GM18511 (cell line): ENCODE data around the gene ADARB2.
"Not testable (repeated sequence)": the region's sequence is repeated elsewhere in the genome, so short reads cannot be mapped to it uniquely, and the experiment has no call there.

Source experiments
- ATAC-seq: cut with Tn5 transposase; IDR thresholded peaks from one replicate; pipeline ENCODE4 v1.9.1; 2021; ENCODE audit warnings: mild to moderate bottlenecking, moderate library complexity; ENCODE audit not compliant: unreplicated experiment

The ADARB2 gene

GRCh38 chr10:1474376-1475097 is 262.8 kb downstream of the ADARB2 start:
- no peak for ATAC-seq

DNA sequence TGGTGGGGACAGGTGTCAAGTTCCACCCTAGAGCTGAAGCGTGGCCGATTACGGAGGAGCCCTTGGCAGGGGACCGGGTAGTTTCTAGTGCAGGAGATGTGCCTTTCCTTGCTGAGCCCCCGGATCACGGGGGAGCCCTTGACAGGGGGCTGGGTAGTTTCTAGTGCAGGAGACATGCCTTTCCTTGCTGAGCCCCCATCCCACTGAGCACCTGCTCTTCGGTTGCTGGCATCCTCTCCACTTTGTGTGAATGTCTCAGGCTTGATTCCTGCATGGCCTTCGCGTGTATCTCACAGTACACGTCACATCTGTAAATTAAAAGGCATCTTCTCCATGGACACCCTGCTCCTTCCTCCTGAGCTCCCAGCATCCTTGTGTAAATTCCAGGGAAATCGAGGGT is 263.5 kb downstream of the ADARB2 start:
- no peak for ATAC-seq

DNA sequence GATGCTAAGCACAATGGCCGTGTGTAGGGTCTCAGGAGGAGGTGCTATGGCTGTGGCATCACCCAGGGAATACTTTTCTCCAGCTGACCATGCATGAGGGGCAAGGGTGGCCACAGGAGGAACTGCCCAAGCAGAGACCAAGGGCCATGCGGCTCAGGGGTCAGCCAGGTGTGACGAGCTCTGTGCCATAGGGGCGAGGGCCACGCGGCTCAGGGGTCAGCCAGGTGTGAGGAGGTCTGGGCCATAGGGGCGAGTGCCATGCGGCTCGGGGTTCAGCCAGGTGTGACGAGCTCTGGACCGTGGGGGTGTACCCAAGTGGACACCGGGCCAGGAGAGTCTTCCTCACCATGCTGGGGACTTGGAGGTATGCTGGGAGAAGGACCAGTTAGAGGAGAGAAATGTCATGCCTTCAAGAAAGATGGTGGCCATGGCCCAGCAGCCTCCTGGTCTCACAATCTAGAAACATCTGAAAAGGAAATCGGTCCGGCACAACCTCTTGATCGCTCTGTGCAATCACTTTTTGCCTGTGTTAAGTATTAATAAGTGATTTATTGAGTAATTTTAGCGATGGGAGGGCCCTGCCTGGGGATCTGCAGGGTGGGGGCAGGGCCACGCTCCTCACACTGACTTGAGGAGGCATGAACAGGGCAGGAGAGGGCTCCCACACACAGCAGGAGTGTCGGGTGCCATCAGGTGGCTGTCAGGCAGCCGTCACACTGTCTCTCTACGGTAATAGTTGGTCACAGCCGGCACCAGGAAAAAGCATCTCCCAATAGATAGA is 265.0 kb downstream of the ADARB2 start:
- ATAC-seq = no peak

DNA sequence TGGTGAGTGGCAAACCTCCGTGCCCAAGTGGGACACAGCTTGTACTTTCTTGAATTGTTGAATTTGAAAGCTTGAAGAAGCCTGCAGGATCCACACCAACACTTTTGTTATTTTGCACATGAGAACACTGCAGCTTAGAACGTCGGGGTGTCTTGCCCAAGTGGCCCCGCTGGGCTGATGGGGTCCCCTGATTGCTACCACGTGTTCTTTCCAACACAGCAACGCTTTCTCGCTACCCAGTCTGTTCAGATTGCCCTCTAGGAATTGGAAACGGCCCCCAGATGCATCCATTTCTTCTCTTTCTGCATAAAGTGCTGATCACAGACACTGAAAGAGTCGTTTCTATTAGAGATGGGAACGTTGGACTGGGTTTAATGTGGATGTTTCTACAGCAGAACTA is 268.5 kb downstream of the ADARB2 start:
- ATAC-seq = no peak

DNA sequence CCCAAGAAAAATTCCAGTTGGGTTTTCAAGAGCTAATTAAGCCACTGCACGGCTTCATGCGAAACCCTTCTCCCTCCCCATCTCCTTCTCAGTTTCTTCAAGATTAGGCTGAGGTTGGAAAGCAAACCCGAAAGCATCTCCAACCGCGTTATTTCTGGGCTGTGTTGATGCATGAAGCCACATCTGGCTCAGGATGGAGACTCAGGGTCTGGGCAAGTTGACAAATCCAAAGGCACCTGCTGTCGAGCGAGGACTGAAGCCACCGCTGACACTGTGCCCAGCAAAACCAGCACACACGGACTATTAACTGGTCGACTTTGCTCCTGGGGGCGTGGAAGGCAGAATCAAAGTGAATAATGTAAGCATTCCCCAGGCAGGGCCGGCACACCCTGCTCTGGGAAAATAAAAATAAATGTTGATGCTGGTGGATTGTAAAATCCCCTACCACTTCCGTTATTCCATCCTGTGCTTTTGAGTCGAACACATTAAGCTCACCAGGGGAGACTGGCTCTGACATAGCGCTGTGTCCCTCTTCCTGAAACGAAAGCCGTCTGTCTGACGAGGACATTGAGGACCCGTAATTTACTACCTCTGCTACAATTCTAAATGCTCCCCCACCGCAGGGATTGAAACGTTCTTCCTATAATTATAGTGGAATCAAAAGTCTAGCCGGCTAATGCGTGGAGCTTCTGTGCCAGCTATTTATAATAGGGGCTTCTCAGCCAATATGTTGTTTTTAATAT is 269.8 kb downstream of the ADARB2 start:
- ATAC-seq = no peak

DNA sequence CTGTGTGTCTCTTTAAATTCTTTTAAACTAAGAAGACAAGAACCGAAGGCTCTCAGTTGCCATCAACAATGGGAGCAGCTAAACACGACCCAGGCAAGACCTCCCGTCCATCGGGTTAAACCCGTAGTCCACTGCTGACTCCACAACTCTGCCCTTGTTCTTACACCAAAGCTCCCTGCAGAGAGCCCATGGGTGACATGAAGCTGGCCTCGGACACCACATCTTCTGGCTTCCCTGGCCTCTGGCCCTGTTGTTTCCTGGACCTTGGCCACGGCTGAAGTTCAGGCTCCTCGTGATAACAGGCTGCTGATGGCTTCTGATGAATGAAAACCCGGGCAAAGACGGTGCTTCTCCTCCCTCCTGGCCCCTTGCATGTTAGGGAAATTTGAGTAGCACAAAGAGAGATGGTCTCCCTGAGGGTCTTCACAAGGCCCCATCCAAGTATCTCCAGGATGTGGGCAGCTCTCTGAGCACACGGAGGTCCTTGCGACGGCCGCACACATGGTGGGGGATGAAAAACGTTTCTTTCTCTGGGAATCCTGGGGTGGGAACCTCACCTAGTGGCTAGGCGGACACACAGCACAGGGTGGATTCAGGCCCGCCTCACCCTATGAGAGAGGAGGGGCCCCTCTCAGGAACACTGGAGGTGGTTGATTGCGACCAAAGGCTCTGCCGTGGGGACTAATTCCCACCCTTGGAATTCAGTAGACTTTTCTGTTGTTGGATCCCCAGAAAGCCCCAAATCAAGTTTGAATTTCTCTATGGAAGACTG is 271.1 kb downstream of the ADARB2 start:
- ATAC-seq = no peak

GRCh38 chr10:1465418-1465911 is 271.9 kb downstream of the ADARB2 start:
- peak; percentile 81 for ATAC-seq

DNA sequence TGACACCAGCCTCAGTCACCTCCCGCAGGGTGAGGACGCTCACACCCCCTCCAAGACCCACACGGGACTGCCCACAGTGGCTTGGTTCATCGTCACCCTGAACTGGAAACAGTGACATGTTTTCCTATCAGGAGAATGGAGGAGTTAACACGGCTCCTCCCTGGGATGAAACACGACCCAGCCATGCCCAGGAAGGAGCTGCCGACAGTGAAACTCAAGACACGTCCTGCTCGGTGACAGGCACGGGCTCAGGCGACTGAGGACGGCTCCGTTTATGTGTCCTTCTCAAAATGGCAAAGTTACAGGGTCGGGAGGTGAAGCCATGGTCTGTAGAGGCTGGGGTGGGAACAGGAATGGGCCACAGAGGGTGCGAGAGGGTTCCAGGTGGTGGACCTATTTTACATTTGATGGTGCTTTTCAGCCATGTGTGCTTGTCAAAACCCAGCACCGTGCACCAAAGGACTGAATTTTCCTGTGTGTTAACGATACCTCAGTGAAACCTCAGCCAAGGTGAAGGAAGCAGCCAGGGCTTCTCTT is 272.4 kb downstream of the ADARB2 start:
- no peak for ATAC-seq

- ATAC-seq = not testable (repeated sequence)
These were observed 273.4 kb downstream of the ADARB2 start for GRCh38 chr10:1463971-1464370.

DNA sequence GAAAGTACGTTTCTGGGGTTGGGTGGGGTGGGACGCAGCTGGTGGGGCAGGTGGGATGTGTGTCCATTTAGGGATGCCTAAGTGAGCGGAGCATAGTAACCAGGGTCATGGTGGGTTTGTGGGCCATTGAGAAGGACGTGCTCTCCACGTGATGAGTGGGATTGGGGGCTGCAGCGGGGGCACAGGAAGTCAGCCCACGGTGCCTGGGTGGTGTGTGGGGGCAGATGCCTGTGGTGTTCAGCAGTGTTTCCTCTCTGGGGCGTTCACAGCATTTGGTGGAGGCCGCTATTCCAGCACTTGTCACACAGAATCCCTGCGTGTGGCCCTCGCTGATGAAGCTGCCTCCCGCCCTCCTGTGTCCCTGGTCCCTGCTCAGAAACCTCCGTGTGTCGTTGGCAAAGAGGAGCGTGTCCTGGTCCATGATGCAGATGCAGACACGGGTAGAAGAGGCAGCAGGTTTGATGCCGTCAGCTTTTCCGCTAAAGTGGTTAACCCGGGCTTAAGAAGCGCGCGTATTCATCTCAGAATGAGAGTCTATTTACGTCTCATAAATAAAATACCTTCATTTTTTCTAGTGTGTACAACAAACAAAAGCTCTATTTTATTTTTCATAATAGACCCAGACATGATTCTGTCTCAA is 274.2 kb downstream of the ADARB2 start:
- ATAC-seq = no peak

GRCh38 chr10:1462521-1462920 is 274.8 kb downstream of the ADARB2 start:
- ATAC-seq = no peak

DNA sequence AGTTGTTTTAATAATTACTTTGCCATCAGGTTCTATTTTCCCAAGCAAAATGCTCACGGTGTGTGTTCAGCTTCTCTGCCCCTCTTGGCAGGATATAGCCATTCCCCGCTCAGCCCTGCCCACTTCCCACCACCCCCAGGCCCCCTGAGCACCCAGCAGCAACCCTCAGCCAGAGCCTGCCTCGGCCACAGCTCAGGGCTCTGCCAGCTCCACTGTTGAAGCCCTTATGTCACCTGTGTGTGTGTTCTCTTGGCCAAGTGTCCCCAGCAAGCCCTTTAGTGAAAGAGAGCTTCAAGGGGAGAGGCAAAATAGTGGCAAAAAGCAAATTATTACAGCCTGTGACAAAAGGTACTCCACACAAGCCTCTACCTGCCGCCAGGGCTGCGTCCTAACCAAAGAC is 275.3 kb downstream of the ADARB2 start:
- no peak for ATAC-seq

GRCh38 chr10:1461016-1461415 is 276.3 kb downstream of the ADARB2 start:
- no peak for ATAC-seq

DNA sequence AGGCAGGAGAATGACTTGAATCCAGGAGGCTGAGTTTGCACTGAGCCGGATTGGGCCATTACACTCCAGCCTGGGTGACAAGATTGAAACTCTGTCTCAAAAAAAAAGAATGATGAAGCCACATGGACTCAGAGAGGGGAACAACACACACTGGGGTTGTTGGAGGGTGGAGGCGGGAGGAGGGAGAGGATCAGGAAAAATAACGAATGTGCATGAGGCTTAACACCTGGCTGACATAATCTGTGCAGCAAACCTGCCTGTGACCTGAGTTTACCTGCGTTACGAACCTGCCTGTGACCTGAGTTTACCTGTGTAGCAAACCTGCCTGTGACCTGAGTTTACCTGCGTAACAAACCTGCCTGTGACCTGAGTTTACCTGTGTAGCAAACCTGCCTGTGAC is 277.7 kb downstream of the ADARB2 start:
- ATAC-seq = not testable (repeated sequence)

GRCh38 chr10:1454951-1455350 is 282.4 kb downstream of the ADARB2 start:
- no peak for ATAC-seq

DNA sequence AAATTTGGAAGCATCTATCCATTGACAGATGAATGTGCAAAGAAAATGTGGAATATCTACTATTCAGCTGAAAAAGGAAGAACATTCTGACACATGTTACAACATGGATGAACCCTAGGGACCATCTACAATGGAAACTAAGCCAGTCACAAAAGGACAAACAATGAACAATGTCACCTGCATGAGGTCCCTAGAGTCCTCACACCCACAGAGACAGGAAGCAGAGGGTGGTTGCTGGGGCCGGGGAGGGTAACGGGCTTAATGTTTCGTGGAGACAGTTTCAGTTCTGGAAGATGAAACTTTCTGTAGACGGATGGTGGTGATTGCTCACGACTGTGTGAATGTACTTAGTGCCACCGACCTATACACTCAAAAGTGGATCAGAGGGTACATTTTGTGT is 282.9 kb downstream of the ADARB2 start:
- peak; percentile 97 for ATAC-seq

DNA sequence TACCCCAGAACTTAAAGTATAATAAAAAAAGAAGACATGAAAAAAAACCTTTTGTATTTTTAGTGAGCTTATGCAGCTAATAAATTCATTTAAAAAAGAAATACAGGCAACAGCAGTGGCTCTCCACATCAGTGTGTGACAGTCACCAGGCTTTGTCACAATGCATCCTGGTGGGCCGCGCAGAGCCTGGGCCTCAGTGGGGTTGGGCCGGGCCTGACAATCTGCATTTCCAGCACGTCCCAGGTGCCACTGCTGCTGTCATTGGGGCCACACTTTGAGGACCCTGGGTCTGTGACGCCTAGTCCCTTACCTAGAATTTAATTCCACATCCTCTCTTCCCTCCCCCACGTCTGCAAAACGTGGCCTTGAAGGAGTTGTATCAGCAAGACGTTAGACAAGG is 284.5 kb downstream of the ADARB2 start:
- no peak for ATAC-seq

GRCh38 chr10:1451941-1452340 is 285.4 kb downstream of the ADARB2 start:
- no peak for ATAC-seq

DNA sequence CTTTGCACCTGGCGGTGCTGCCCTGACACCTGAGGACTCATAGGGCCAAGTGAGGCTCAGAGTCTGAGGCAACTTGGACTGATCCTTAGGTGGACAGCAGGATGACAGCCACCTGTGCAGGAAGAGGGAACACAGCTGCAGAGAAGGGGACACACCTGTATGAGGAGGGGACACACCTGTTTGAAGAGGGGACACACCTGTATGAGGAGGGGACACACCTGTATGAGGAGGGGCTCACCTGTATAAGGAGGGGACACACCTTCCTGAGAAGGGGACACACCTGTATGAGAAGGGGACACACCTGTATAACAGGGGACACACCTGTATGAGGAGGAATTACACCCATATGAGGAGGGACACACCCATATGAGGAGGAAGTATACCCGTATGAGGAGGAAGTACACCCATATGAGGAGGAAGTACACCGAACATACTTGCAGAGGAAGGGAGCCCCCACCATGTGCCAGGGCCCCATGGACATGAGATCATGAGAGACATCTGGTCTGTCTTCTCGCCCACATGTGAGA is 285.9 kb downstream of the ADARB2 start:
- no peak for ATAC-seq
